ENCODE results near the gene STXBP1.

STXBP1 gene

DNA sequence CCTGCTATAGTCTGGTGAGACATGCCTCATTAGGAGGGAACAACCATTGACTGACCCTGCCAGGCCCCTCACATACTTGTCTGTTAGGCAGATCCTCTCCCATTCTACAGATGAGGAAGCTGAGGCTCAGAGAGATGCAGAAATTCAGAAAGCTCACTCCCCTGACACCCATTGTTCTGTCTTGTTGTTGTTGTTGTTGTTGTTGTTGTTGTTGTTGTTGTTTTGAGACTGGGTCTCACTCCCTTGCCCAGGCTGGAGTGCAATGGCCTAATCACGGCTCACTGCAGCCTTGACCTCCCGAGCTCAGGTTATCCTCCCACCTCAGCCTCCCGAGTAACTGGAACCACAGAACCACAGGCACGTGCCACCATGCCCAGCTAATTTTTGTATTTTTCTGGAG is 81.6 kb downstream of the STXBP1 start:
- DNase-seq (ENCODE audit: low read depth) = no peak

DNA sequence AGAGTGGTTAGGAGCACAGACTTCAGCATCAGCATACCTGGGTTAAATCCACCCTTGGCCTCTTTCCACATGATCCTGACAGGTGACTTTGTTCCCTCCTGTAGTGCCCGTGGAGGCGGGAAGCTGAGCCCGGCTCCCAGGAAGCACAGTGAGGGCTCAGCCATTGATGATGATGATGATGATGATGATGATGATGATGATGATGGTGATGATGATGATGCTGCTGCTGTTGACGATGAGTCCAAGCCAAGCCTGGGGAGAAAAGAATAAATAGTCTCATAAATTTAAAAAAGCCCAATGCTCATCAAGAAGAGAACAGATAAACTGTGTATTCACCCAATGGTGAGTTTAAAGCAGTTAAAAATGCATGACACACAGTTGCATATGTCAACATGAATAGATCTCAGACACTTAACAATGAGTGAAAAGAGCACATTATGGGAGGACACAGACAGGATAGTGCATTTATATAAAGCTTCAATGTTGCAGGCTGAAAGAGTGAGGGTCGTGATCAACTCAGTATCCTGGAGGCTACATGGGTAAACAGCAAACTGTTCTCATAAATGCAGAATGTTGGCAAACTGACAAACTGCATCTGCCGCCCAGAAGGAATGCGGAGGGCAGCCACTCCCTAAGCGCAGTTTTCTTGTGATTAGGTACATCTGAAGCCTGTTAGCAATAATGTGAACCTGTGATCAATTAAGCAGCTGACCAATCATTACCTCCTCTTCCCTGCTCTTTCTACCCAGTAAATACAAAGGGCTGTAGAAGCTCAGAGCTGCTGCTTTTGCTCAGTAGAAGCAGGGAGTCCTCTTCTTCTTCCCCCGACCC is 83.0 kb downstream of the STXBP1 start:
- no peak for DNase-seq (ENCODE audit: low read depth)

DNA sequence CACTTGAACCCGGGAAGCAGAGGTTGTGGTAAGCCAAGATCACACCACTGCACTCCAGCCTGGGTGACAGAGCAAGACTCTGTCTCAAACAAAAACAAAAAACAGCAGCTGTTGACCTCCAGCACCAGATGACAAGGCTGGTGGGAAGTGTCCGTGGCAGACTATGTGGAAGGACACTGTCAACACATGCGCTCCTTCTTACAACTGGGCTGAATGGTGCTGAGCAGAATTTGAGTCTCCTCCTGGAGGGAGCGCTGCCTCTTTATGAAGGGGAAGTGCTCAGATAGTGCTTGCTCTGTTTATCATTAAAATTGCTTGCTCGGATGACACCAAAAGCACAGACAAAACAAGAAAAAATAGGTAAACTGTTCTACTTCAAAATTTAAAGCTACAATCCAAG is 85.5 kb downstream of the STXBP1 start:
- no peak for DNase-seq (ENCODE audit: low read depth)

DNA sequence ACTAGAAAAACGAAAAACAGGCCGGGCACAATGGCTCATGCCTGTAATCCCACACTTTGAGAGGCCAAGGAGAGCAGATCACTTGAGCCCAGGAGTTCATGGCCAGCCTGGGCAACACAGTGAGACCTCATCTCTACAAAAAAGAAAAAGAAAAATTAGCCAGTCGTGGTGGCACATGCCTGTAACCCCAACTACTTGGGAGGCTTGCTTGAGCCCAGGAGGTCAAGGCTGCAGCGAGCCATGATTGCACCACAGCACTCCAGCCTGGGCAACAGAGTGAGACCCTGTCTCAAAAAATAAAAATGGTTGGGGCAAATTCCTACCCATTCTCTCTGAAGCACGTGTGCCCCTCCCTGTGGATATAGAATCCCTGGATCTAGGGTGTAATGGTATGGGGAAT is 86.3 kb downstream of the STXBP1 start:
- DNase-seq (ENCODE audit: low read depth) = no peak

DNA sequence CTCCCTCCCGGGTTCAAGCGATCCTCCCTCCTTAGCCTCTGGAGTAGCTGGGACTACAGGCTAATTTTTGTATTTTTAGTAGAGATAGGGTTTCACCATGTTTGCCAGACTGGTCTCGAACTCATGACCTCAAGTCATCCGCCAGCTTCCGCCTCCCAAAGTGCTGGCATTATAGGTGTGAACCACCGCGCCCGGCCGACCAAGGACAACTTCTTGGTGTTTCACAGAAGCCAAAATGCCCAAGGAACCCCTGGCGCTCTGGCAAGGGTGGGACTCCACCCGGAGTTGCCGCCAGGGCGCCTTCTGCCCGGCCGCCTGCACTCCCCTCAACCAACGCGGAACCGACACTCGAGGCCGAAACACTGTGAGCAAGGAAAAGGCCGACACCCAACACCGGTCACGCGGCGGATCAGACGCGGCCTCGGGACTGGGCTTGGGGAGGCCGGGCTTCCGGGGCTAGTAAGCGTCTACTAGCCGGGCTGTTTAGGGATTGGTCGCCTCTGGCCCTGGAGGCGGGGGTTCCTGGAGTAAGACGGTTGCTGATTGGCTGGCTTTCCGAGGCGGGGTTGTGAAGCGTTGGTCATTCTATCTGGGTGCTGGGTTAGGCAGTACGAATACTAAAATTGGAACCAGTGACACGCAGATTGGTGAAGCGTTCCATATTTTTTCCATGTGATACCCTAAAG is 87.1 kb downstream of the STXBP1 start:
- peak; percentile 74 for DNase-seq (ENCODE audit: low read depth)

DNA sequence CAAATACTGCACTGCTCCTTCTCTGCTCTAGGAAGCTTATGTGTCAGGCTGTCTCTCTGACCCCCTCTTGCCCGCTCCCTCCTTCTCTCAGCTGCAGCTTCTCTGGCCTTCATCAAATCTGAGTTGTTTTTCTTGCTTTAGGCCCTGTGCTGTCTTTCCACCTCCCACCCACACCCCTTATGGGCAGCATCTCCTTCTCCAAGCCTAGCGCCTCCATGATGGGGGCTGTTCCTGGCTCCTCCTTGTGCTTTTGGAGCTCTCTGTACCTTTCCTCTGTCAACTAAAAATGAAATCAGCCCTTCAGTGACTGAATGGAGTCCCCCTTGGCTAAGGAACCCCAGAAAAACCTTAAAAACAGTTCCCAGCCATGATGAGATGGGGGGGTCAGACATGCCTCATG is 88.1 kb downstream of the STXBP1 start:
- no peak for DNase-seq (ENCODE audit: low read depth)

DNA sequence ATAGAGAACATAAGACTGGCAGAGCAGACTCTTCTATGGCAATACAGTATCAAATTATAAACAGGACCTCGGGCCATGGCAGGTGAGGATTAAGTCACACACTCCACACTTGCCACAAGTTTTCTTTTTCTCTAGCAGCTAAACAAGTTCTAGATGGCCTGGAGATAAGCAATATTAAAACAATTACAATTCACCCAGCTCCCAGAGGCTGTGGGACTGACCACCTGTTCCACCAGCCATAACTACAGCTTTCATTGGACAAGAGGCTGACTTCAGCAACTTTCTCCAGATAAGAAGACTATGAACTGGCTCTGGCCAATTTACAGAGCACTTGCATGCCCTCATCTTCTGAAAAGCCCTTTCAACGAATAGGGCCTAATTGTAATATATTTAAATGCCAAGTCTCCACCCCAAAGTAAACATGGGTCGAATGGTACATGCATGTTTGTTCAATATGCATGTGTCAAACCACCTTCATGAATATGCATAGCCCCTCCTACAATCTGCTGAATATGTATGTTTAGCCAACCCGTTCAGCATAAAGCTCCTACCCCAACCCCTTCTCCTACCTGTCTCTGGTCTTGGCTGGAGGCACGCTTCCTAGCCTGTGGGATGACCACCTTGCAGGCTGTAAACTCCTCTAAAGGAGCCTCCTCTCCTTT is 88.6 kb downstream of the STXBP1 start:
- no peak for DNase-seq (ENCODE audit: low read depth)

GRCh38 chr9:127703289-127703946 is 91.3 kb downstream of the STXBP1 start:
- no peak for DNase-seq (ENCODE audit: low read depth)

- no peak for DNase-seq (ENCODE audit: low read depth)
Observed at GRCh38 chr9:127705577-127706379, 93.7 kb downstream of the STXBP1 start.

DNA sequence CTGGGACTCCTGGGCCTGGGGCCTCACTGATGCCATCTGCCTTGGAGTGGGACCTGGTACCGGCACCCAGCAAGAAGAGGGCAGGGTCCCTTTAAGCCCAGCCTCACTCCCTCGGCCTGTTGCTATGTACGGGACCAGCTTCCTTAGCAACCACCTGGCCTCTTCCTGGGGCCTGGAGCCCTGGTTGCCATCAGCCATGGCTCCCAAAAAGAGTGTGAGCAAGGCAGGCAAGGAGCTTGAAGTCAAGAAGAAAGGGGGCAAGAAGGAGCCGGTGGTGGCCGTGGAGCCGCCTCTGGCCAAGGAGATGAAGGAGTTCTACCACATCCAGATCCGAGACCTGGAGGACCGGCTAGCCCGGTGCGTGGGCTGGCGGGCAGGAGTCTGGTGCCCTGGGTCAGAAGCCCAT is 94.8 kb downstream of the STXBP1 start, which contains the start of gene CFAP157:
Gene CFAP157, plus strand, starts transcription at position 153 of the 406 bp plus-strand sequence. Its CDS starts 44 bp downstream, at position 197.
- no peak for DNase-seq (ENCODE audit: low read depth)

DNA sequence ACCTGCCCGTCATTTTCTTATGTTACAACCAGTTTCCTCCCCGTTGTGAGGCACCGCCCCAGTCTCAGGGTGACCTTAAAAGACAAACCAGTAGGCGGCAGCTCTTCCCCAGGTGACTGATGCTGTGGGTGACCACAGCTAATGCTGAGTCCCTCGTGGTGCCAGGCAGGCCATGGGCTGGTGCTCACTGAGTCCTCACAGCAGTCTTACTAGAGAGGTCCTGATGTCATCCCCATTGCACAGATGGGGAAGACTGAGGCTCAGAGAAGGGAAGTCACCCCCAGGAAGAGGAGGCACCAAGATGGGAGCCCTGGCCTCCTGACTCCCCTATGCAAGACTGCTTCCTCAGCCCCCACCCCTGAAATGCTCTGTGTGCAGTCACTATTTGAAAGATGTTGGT is 95.7 kb downstream of the STXBP1 start:
- DNase-seq (ENCODE audit: low read depth) = peak; percentile 19

- no peak for DNase-seq (ENCODE audit: low read depth)
Observed at GRCh38 chr9:127708952-127709587, 97.0 kb downstream of the STXBP1 start.

GRCh38 chr9:127710204-127710783 is 98.2 kb downstream of the STXBP1 start:
- no peak for DNase-seq (ENCODE audit: low read depth)

DNA sequence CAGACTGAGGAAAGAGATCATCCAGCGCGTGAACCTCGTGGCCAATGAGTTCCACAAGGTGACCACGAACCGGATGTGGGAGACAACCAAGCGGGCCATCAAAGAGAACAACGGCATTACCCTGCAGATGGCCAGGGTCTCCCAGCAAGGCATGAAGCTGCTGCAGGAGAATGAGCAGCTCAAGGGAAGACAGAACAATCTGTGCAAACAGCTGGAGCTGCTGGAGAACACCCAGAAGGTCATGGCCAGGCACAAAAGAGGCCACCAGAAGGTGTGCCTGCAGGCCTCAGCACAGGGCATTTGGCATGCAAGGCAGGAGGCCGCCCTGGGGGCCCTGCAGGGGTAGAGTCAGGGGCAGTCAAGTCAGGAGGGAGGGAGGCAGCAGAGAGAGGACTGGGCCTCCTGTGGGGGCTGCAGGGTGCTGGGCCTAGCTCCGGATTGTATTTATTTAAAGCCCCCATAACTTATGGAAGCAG is 99.2 kb downstream of the STXBP1 start:
- no peak for DNase-seq (ENCODE audit: low read depth)

GRCh38 chr9:127711831-127712274 is 99.8 kb downstream of the STXBP1 start:
- no peak for DNase-seq (ENCODE audit: low read depth)

DNA sequence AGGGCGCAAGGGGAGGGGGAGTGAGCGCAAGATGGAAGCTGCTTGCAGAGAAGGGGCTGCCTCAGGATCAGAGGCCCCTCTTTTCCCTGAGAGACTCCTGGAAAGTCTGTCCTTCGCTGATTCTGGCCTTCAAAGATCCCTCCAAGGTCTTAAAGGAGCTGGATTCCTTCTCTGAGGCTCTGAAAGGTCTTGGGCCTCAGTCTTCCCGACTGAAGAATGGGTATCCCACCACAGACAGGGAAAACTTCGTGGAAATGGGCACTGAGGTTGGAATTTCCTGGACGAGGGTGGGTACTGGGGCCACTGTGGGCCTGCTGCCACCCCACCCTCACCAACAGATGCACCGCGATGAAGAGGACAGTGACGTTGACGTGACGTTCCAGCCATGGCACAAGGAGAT is 100.3 kb downstream of the STXBP1 start:
- DNase-seq (ENCODE audit: low read depth) = no peak

- no peak for DNase-seq (ENCODE audit: low read depth)
Observed at GRCh38 chr9:127712867-127713266, 100.8 kb downstream of the STXBP1 start.

DNA sequence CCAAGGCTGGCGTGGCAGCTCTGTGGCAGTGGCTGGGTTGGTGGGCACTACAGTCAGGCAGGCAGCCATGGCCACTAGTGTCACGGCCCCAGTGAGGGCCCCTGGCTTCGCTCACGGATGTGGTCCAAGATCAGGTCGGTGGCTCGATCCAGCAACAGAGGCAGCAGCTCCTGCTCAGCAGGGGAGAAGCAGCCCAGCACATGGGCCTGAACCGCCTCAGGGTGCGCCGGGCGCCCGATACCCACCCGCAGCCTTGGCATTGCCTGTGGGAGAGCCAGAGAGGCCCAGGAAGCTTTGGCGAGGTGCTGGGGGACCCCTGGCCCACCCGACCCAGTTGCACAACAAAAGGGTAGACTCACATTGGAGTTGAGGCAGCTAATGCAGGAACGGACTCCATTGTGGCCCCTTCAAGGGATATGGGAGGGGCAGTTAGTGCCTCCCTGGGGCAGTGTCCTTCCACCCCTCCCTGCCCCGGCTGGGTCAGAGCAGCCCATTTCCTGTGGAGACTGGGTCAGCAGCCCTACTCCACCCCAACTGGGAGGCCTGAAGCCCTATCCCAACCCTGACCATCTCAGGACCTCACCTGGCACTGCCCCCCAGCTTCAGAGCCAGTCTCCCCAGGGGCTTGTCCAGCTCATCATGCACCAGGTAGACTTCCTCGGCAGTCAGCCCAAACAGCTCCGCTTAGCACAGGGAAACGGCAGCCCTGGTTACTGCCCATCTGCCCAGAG is 102.1 kb downstream of the STXBP1 start:
- DNase-seq (ENCODE audit: low read depth) = no peak

- DNase-seq (ENCODE audit: low read depth) = no peak
Observed at GRCh38 chr9:127714951-127715469, 102.9 kb downstream of the STXBP1 start.

Measured in stimulated activated CD8-positive, alpha-beta memory T cell treated with anti-CD3 and anti-CD28 coated beads, Interleukin-12 subunit alpha, Interleukin-12 subunit beta, amount 100 ng/mL, for 1 hour (primary cell).